ENCODE data around the gene ZGPAT. TPM values are rescaled to one million over a fixed set of nuclear protein-coding genes. Genes with fewer than 3 reads are reported as not detected.

The ZGPAT gene
- total and polyA plus RNA-seq, 9 of the 15 experiments (the other 6 are each of a cell fraction or from before 2014, with no cell fraction given): 0.14 to 26.6 (median 7.4) TPM

DNA sequence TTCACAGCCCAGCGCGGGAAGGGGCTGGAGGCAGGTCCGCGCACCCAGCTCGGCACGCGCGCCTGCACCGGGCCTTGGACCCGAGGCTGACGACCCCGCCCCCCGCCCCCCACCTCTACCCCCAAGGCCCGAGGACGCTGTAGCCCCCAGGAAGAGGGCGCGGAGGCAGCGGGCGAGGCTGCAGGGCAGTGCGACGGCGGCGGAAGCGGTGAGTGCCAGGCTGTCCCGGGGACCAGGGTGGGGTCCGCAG lies 29.8 kb downstream of the ZGPAT start (continued):
- TF ChIP-seq, protein P1, sequence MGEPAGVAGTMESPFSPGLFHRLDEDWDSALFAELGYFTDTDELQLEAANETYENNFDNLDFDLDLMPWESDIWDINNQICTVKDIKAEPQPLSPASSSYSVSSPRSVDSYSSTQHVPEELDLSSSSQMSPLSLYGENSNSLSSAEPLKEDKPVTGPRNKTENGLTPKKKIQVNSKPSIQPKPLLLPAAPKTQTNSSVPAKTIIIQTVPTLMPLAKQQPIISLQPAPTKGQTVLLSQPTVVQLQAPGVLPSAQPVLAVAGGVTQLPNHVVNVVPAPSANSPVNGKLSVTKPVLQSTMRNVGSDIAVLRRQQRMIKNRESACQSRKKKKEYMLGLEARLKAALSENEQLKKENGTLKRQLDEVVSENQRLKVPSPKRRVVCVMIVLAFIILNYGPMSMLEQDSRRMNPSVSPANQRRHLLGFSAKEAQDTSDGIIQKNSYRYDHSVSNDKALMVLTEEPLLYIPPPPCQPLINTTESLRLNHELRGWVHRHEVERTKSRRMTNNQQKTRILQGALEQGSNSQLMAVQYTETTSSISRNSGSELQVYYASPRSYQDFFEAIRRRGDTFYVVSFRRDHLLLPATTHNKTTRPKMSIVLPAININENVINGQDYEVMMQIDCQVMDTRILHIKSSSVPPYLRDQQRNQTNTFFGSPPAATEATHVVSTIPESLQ (CRISPR knock-in tag; IDR thresholded peaks at IDR 0.05): no peak

DNA sequence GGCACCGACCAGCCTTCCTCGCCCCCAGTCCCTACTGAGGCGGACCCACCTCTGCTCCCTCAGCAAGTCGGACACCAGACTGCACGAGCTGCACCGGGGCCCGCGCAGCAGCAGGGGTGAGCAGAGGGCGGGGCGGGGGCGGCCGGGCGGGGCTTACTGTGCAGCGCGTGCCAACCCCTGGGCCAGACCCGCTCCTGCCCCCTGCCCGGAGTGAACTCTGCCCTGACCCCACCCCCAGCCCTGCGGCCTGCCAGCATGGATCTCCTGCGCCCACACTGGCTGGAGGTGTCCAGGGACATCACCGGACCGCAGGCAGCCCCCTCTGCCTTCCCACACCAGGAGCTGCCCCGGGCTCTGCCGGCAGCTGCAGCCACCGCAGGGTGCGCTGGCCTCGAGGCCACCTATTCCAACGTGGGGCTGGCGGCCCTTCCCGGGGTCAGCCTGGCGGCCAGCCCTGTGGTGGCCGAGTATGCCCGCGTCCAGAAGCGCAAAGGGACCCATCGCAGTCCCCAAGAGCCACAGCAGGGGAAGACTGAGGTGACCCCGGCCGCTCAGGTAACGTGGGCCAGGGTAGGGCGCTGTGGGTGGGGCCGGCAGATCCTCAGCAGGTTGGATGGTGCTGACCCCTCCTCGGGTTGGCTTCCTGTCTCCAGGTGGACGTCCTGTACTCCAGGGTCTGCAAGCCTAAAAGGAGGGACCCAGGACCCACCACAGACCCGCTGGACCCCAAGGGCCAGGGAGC lies 30.3 kb downstream of the ZGPAT start:
- intact Hi-C loops (cut with micrococcal nuclease): no loop called here
- BruUV-seq (replicated peaks): no TSS peak
- TF ChIP-seq, protein P2, sequence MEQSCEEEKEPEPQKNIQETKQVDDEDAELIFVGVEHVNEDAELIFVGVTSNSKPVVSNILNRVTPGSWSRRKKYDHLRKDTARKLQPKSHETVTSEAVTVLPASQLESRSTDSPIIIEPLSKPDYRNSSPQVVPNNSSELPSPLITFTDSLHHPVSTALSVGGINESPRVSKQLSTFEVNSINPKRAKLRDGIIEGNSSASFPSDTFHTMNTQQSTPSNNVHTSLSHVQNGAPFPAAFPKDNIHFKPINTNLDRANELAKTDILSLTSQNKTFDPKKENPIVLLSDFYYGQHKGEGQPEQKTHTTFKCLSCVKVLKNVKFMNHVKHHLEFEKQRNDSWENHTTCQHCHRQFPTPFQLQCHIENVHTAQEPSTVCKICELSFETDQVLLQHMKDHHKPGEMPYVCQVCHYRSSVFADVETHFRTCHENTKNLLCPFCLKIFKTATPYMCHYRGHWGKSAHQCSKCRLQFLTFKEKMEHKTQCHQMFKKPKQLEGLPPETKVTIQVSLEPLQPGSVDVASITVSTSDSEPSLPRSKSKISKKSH (CRISPR knock-in tag; IDR thresholded peaks at IDR 0.05): no peak
- TF ChIP-seq U2AF1 (optimal IDR thresholded peaks at IDR 0.05; ENCODE audit: low read depth, low read length): no peak
- no peak for TF ChIP-seq MEIS2 (IDR thresholded peaks at IDR 0.05; ENCODE audit: partially characterized antibody)
- no peak for TF ChIP-seq FOXJ2 (tag; IDR thresholded peaks at IDR 0.05)
- TF ChIP-seq, protein P3, sequence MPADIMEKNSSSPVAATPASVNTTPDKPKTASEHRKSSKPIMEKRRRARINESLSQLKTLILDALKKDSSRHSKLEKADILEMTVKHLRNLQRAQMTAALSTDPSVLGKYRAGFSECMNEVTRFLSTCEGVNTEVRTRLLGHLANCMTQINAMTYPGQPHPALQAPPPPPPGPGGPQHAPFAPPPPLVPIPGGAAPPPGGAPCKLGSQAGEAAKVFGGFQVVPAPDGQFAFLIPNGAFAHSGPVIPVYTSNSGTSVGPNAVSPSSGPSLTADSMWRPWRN (IDR thresholded peaks at IDR 0.05; ENCODE audit: low read depth): no peak
- TF ChIP-seq ZC3H8 (IDR thresholded peaks at IDR 0.05): no peak
- TF ChIP-seq SMARCB1 (IDR thresholded peaks at IDR 0.05; ENCODE audit: insufficient read length, low read depth): no peak
- no peak for TF ChIP-seq MXI1 (IDR thresholded peaks at IDR 0.05; ENCODE audit: low read depth, low read length)
- no peak for TF ChIP-seq NR2C1 (IDR thresholded peaks at IDR 0.05)
- TF ChIP-seq NR2C1 (tag; IDR thresholded peaks at IDR 0.05): no peak
- TF ChIP-seq CTBP1 (IDR thresholded peaks at IDR 0.05; ENCODE audit: borderline replicate concordance): no peak
- no peak for TF ChIP-seq PTBP1 (IDR thresholded peaks at IDR 0.05; ENCODE audit: low read depth, low read length)
- no peak for TF ChIP-seq HDAC6 (IDR thresholded peaks at IDR 0.05; ENCODE audit: low read depth, low read length)
- TF ChIP-seq, protein P4, sequence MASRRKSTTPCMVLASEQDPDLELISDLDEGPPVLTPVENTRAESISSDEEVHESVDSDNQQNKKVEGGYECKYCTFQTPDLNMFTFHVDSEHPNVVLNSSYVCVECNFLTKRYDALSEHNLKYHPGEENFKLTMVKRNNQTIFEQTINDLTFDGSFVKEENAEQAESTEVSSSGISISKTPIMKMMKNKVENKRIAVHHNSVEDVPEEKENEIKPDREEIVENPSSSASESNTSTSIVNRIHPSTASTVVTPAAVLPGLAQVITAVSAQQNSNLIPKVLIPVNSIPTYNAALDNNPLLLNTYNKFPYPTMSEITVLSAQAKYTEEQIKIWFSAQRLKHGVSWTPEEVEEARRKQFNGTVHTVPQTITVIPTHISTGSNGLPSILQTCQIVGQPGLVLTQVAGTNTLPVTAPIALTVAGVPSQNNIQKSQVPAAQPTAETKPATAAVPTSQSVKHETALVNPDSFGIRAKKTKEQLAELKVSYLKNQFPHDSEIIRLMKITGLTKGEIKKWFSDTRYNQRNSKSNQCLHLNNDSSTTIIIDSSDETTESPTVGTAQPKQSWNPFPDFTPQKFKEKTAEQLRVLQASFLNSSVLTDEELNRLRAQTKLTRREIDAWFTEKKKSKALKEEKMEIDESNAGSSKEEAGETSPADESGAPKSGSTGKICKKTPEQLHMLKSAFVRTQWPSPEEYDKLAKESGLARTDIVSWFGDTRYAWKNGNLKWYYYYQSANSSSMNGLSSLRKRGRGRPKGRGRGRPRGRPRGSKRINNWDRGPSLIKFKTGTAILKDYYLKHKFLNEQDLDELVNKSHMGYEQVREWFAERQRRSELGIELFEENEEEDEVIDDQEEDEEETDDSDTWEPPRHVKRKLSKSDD (conservative IDR thresholded peaks at IDR 0.05; ENCODE audit: low read length): no peak

More for the DNA sequence above, 30.3 kb downstream of the ZGPAT start:
- H3K9ac ChIP-seq (ENCODE audit: insufficient read depth in 1 of 2, low read depth in 2 of 2, low read length in 2 of 2): peak overlapping the region in 1 of 2 experiments; percentile 73; a peak in 1 of 4 replicates
- FAIRE-seq: no peak
- 90% methylated on average over 10 of the region's 43 CpGs for WGBS (ENCODE audit: insufficient coverage, low coverage, missing lambda C conversion rate)
- no peak overlapping the region for H3K4me2 ChIP-seq (ENCODE audit: insufficient read depth, low read length)
- no peak overlapping the region for H2AFZ ChIP-seq (ENCODE audit: low read depth, low read length)
- no peaks in the 10 kb centered on the region for H3K27me3 ChIP-seq (ENCODE audit: control insufficient read depth in 2 of 2, insufficient read depth in 2 of 2, low read length in 2 of 2)
- H4K20me1 ChIP-seq (replicated peaks; ENCODE audit: control insufficient read depth, insufficient read depth, low read length): no peaks in the 10 kb centered on the region; the same call in 1 of the 2 replicates
- H3K36me3 ChIP-seq (ENCODE audit: control insufficient read depth, insufficient read depth, low read length): peaks cover 60% of the 10 kb centered on the region; the same call in 2 of the 3 replicates
- ChIA-PET POLR2A (interaction anchor here (0.6 to 1.0 kb wide), 3 partner anchors 12 to 30 kb away, joined by 3 to 4 read pairs (median 3); partner anchors contain the start of genes ARFRP1 and ZGPAT), CTCF (ENCODE audit: low intra/inter-chr PET ratio) (no interaction called here)
- H3K9me3 ChIP-seq (replicated peaks; ENCODE audit: control insufficient read depth, insufficient read depth, low read depth, low read length): no peaks in the 10 kb centered on the region
- H3K4me3 ChIP-seq: no peak overlapping the region
- DNase-seq (ENCODE audit: extremely low read depth in 1 of 4, low spot score in 3 of 4): peak in 3 of 4 experiments; percentile 17 to 29 (median 22)
- in situ Hi-C loops (cut with MboI): no loop called here
- no peak overlapping the region for H3K27ac ChIP-seq (ENCODE audit: extremely low read depth, low read depth, low read length)
- H3K9me1 ChIP-seq (ENCODE audit: control insufficient read depth, insufficient read depth, low read length): no peaks in the 10 kb centered on the region
- ATAC-seq: no peak
- H3K79me2 ChIP-seq (ENCODE audit: control insufficient read depth, insufficient read depth, low read length): peaks cover 16% of the 10 kb centered on the region
- H3K4me1 ChIP-seq (replicated peaks in 1 of 2; ENCODE audit: control insufficient read depth in 2 of 2, insufficient read depth in 2 of 2, low read length in 2 of 2): peaks cover 11 to 82% of the 10 kb centered on the region in 2 experiments
